AG08396 (cell line): ENCODE results near the gene KCNQ5.

ENCODE experiments used
- DNase-seq: peaks from one replicate; pipeline ENCODE4 v3.0.0; 2012; ENCODE audit warnings: low spot score, mixed read lengths

Gene KCNQ5

DNA sequence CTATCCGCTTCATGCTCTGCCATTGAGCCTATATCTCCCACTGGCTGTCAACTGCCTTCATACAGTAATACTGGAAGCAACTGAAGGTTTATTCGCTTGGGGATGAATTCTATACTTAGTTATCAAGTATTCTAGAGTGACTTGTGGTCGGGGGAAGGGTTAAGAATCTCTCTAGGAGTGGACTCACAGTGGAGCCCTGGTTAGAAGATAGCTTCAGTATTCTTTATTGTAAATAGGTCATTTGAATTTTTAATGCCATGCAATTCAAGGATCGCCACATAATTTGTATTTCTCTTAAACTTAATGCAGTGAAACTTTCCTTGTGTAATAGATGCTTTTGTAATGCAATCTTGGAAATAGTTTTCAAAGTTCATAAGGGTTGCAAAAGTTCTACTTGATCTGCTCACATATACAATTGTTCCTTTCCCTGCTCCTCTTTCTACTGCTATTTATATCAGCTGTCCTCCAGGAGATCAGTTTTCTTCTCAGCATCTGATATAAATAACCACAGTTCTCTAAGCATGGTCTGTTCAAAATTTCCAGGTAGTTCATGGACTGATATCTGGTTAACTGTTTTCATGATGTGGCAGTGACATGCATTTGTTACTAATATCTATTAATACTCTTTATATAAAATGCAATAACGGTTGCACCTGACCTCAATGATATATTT is 120.3 kb downstream of the KCNQ5 start:
- no peak for DNase-seq

DNA sequence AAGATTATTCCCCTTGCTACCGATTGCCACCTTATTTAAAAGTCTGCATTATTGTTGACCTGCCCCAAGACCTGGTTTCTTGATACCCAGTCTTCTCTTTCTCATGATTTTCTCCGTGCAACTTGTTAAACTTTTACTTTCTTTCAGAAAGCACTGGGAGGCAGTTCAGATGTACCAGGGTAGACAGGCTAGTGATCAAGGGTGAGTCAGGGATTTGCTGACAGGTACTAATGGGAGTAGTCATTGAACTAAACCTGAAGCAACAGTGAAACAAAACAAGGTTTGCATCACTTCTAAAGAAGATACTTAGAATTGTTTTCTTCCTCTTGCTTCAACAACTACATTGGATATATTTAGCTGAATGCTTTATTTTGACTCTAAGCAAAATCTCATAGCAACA is 124.4 kb downstream of the KCNQ5 start:
- no peak for DNase-seq

DNA sequence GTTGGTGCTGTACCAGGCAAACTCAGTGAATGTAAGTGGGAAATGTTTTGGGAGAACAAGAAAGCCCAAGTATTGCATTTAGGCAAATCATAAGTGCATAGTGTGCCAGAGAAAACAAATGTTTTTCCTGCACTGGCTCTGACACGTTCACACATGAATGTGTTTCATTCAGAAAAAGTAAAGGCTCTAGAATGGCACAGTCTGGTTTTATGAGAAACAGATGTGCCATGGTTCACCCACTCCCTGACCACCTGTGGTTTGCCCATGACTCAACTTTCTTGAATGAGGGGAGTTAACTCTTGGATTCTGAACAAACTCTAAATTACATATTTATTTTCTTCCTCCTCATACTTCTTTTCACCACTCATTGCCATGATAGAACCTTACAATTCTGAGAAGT is 126.9 kb downstream of the KCNQ5 start:
- DNase-seq: peak; percentile 44

DNA sequence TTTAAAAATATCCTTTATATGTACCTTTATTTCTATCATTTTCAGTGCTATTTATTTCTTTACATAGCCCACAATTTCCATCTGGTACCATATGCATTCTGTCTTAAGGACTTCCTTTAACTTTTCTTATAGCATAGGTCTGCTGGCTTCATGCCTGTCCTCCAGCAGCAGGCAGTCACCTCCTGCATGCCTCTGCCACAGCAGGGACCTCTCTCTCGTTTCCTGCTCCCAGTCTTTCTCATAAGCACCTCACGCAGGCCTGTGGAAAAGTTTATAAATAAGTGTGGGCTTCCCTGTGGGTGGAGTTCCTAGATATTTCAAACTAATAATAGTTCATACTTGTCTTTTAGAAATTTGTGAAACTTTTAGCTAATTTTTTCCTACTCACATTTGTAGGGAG is 133.9 kb downstream of the KCNQ5 start:
- no peak for DNase-seq

GRCh38 chr6:72757048-72757447 is 135.2 kb downstream of the KCNQ5 start:
- no peak for DNase-seq

DNA sequence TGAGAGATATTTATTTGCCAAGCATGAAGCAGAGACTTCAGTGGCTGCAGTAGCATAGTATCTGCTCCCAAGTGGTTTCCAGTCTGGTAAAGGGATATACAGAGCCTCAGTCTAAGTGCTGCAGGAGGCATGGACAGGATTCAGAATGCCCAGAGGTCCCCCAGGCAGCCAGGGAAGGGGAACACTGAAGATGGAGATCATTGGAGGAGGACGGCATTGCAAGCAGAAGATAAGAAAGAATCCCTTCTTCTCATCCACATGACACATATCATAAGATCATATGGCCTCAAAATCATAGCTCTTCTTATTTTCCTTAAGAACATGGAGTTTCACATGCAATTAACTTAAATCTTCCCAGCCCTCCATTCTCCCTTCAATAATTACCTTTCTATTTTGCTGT is 136.1 kb downstream of the KCNQ5 start:
- no peak for DNase-seq

GRCh38 chr6:72758901-72759300 is 137.0 kb downstream of the KCNQ5 start:
- DNase-seq: no peak

- DNase-seq: no peak
Measured at GRCh38 chr6:72760114-72760793, 138.4 kb downstream of the KCNQ5 start.

DNA sequence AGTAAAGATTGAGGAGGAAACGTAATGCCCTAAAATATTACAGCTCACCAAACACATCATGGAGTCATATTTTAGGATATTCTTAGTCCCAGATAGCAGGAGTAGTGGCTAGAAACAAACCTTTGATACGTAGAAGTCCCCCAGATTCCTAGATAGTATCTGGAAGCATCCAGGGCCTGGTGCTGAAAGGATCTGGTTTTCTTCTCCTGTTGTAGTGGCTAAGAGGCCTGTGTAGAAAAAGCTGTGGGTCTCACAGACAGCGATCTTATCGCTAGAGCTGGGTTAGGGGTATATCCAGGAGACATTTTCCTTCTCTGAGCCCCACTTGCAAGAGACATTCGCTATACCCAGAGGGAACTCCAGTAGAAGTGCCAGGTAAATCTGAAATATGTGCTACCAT is 139.9 kb downstream of the KCNQ5 start:
- no peak for DNase-seq

GRCh38 chr6:72769459-72770125 is 147.7 kb downstream of the KCNQ5 start:
- no peak for DNase-seq

- DNase-seq: no peak
Measured at GRCh38 chr6:72770959-72771358, 149.1 kb downstream of the KCNQ5 start.

GRCh38 chr6:72776456-72776855 is 154.6 kb downstream of the KCNQ5 start:
- DNase-seq: no peak

- no peak for DNase-seq
Measured at GRCh38 chr6:72781624-72782023, 159.8 kb downstream of the KCNQ5 start.

DNA sequence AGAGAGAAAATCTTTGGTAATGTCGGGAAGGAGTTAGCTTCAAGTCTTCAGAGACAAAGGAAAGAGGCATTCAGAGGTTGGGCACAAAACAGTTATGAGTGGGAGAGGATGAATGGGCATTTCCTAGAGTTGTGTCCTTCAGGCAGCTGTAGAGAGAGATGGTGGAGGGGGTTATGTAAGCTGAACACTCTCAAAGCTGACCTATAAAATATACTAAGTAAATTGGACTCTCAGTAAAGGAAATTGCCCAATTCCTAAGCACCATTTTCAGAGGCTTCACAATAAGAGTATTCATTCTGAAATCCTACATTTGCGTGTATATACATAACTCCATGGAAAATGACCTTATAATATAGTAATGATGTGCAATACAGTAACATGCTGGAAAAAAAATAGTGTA is 161.2 kb downstream of the KCNQ5 start:
- no peak for DNase-seq

DNA sequence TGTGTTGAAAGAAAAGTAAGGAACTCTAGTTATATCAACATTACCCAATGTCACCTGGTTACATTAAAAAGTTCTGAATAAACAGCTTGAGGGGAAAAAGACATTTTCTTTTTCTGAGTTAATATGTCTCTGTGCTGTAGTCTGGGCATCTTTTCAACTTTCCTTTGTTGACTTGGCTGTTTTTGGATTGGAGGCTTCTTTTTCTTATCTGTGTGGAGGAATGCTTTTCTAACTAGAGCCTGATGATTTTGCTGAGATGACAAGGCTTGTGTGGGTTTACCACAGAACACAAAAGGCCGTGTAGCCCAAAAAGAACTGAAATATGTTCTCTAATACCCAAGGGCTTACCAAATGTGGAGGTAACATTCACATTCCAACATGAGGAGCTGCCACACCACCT is 161.8 kb downstream of the KCNQ5 start:
- peak; percentile 5 for DNase-seq

GRCh38 chr6:72784071-72784470 is 162.2 kb downstream of the KCNQ5 start:
- no peak for DNase-seq

DNA sequence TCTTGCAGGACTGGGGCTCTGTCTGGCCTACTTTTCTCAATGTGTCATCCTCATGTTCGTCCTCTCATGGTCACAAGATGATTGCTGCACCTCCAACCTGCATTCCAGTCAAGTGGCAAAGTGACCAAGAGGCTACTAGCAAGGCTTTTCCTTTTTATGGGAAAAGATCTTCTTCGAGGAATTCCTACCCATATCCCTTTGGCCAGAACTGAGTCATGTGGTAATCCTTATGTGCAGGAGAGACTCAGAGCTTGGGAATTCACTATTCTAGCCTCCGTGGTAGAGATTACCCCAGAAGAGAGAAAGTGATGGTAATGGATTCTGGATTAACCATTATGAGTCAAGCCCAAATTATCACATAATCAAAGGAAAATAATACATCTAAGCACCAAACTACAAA is 162.7 kb downstream of the KCNQ5 start:
- peak; percentile 7 for DNase-seq

DNA sequence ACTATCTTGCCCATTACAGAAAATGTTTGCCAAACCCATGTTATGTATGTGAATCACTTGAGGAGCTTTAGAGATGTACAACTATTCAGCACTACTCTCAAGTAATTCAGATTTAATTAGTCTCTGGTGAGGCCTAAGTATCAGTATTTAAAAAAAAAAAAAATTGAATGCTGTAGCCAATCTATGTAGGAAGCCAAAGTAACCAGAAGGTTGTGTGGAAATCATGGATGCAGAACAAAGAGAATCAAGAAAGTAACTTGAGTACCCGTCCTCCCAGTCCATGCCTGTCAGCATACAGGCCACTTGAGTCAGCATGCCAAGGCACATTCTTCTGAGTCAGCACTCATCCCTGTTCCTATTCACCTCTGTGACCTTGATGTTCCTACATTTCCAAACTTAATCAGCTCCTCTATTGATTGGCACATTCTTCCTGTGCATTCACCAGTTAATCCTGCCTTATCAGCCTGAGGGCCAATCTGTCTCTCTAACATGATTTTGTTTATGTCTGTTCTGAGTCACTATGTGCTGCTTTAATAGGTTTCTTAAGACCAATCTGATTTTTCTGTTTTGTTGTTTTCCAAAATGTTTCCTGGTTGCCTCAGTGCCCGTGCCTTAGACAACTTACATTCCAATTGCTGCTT is 165.6 kb downstream of the KCNQ5 start:
- DNase-seq: peak; percentile 22

DNA sequence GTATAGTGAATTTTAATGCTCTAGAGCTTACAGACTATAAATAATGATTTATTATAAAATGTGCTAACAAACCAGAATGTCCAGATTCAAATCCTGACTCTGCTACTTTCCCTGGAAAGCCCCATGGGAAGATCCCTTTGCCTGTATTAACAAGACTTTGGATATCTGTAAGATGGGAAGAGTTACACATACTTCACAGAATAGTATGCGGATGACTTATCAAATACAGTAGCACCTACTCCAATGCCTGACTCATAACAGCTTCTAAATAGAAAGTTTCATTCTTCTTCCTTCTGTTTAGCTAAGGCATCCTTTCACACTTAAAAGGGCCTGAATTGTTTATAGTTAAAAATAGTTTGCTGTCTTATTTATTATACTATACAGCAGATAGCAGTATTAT is 166.3 kb downstream of the KCNQ5 start:
- DNase-seq: no peak

DNA sequence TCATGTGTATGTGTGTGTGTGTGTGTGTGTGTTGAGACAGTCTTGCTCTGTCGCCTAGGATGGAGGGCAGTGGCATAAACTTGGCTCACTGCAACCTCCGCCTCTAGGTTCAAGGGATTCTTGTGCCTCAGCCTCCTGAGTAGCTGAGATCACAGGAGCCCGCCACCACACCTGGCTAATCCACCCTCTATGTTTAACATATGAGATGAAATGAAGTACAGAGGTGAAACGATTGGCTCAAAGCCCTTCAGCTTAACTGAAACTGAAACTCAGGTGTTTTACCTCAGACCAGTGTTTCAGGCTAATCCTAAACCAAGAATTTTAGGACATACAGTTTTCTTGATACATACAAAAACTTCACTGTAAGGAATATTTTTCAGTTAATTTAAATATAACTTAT is 167.3 kb downstream of the KCNQ5 start:
- DNase-seq: no peak

DNA sequence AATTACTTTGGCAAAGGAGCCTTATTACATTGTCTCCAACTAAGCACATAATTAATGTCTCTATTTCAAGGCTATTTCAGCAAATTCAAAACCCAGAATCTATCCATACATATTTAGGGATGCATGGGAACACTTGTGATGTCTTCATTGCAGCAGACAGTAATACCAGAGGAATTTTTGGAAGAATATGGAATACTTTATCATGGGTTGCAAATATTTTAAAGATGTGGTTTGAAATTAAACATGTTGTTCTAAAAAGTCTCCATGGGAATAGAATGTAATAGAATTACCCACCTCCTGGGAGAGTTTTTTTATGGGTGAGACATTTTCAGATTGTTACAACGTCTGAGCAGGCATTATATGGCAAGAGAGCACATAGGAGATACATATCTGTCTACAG is 170.8 kb downstream of the KCNQ5 start:
- DNase-seq: no peak

DNA sequence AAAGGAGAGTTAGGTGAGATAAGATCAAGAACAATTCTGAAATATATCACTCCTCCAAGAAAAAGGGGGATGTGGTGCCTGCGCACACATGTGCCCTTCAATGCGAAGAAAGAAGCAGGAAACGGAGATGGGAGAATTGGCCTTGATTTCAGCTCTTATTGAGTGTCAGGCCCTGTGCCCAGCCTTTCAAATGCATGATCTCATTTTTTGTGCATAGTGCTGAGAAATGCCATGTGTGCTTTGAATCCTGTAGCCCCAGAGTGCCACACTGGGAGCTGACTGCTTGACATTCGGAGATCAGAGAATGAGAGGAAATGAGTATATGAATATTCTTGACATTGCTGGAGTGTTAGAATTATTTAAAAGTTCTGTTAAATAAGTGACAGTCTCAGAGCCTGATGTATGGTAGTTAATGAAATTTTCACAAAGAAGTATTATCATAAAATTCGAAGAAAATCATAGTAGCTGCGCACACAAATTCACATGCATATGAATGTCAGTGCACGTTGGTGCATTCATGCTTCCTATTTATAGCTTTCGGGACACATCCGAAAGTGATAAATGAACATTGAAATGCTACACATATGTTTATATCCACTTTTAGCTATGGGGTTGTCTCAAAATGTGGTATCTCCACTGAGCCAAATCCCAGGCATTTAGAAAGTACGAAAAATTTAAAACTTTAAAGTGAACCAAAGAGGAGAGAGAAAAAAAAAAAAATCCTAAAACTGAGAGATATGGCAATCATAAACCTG is 172.0 kb downstream of the KCNQ5 start:
- no peak for DNase-seq
